ENCODE measurements around the gene SPACA4.

SPACA4 gene

DNA sequence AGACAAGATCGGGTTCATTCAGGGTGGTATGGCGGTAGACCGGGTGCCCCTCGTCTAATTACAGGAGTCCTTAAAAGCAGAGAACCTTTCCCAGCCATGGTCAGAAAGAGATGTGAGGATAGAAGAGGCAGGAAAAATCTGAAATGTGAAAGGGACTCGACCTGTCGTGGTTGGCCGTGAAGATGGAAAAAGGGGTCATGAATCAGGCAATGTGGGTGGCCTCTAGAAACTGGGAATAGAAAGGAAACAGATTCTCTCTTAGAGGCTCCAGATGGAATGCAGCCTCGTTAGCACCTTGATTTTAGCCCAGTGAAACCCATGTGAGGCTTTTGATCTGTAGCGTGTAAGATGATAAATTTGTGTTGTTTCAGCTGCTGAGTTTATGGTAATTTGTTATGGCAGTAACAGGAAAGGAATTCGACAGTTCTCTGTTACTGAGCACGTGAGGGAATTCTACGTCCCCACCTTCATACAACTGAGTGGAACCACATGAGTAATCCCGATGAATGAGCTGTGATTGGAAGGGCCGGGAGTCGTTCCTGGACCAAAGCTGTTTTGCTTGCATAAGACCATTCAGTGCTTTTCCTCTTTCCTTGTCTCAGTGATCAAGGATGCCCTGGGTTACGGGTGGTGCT is 50.4 kb downstream of the SPACA4 start:
- H4K20me1 ChIP-seq (ENCODE audit: control insufficient read depth, insufficient read depth, low read depth, low read length): no peaks in the 10 kb centered on the region

More for the DNA sequence above, 50.4 kb downstream of the SPACA4 start:
- Histone ChIP-seq H3K4me3 (ENCODE audit: low read length) (no peak overlapping the region), H3K27ac (ENCODE audit: low read depth, low read length) (no peak overlapping the region), H3K27me3 (ENCODE audit: control insufficient read depth, low read length) (no peaks in the 10 kb centered on the region), H3K4me2 (ENCODE audit: low read length) (no peak overlapping the region), H3K9me3 (ENCODE audit: control insufficient read depth, insufficient read depth, low read length) (no peaks in the 10 kb centered on the region), H3K4me1 (ENCODE audit: control insufficient read depth, low read length) (peaks cover 33% of the 10 kb centered on the region), H3F3A (ENCODE audit: control insufficient read depth, insufficient read depth) (0 out of 2 replicates have a peak, but pooled peaks cover 2% of the 10 kb centered on the region), H3K79me2 (ENCODE audit: control insufficient read depth, low read length) (no peaks in the 10 kb centered on the region), H3K36me3 (ENCODE audit: control insufficient read depth, low read length) (no peaks in the 10 kb centered on the region), H3K9me2 (replicated peaks; ENCODE audit: control insufficient read depth, low read length) (no peaks in the 10 kb centered on the region)
- no peak for TF ChIP-seq EZH2phosphoT487 (IDR thresholded peaks at IDR 0.05; ENCODE audit: borderline replicate concordance, low read length)
- TF ChIP-seq, protein P1, sequence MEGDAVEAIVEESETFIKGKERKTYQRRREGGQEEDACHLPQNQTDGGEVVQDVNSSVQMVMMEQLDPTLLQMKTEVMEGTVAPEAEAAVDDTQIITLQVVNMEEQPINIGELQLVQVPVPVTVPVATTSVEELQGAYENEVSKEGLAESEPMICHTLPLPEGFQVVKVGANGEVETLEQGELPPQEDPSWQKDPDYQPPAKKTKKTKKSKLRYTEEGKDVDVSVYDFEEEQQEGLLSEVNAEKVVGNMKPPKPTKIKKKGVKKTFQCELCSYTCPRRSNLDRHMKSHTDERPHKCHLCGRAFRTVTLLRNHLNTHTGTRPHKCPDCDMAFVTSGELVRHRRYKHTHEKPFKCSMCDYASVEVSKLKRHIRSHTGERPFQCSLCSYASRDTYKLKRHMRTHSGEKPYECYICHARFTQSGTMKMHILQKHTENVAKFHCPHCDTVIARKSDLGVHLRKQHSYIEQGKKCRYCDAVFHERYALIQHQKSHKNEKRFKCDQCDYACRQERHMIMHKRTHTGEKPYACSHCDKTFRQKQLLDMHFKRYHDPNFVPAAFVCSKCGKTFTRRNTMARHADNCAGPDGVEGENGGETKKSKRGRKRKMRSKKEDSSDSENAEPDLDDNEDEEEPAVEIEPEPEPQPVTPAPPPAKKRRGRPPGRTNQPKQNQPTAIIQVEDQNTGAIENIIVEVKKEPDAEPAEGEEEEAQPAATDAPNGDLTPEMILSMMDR (IDR thresholded peaks at IDR 0.05; ENCODE audit: low read depth, low read length, poor library complexity, severe bottlenecking): no peak
